Measurements from ENCODE around the gene MYL11.
A peak's percentile ranks its signal among the peaks of the same experiment; 100 is the strongest.

MYL11 gene

GRCh38 chr16:30369091-30369937 is 5.3 kb upstream of the MYL11 start:
- peaks cover 25% of the 10 kb centered on the region for H3K36me3 Mint-ChIP-seq (ENCODE audit: low read depth)
- no peak overlapping the region for H3K27ac Mint-ChIP-seq
- peak overlapping the region; percentile 83 for H3K4me3 Mint-ChIP-seq
- peak; percentile 56 for DNase-seq
- H3K9me3 Mint-ChIP-seq, result no peaks in the 10 kb centered on the region
- H3K27me3 Mint-ChIP-seq (ENCODE audit: low read depth, poor library complexity), result peaks cover 4% of the 10 kb centered on the region
- TF ChIP-seq, protein P1, sequence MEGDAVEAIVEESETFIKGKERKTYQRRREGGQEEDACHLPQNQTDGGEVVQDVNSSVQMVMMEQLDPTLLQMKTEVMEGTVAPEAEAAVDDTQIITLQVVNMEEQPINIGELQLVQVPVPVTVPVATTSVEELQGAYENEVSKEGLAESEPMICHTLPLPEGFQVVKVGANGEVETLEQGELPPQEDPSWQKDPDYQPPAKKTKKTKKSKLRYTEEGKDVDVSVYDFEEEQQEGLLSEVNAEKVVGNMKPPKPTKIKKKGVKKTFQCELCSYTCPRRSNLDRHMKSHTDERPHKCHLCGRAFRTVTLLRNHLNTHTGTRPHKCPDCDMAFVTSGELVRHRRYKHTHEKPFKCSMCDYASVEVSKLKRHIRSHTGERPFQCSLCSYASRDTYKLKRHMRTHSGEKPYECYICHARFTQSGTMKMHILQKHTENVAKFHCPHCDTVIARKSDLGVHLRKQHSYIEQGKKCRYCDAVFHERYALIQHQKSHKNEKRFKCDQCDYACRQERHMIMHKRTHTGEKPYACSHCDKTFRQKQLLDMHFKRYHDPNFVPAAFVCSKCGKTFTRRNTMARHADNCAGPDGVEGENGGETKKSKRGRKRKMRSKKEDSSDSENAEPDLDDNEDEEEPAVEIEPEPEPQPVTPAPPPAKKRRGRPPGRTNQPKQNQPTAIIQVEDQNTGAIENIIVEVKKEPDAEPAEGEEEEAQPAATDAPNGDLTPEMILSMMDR (IDR thresholded peaks at IDR 0.05), result no peak
- peaks cover 60% of the 10 kb centered on the region for H3K4me1 Mint-ChIP-seq

DNA sequence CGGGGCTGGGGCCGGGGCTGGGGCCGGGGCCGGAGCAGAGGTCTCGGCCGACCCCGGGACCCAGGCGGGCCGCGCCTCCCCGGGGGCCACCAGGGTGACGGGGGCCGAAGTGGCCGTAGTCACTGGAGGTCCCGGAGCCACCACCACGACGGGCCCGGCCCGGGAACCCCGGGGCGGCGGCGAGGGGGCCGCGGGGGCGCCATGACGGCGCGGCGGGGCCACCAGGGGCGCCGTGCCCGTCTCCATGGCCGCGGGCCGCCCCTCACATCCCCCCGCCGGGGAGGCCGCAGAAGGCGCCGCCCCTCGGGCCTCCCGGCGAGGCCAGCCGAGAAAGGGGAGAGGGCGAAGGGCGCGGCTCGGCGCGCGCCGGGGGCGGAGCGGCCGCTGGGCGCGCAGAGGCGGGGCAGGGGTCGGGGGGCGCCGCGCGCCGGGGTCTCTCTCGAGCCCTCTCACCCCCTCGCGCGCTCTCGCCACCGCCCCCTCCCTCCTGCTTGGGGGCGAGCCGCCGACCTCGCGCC is 4.6 kb upstream of the MYL11 start:
- peaks cover 4% of the 10 kb centered on the region for H3K27me3 Mint-ChIP-seq (ENCODE audit: low read depth, poor library complexity)
- H3K9me3 Mint-ChIP-seq, result no peaks in the 10 kb centered on the region
- DNase-seq, result no peak
- H3K27ac Mint-ChIP-seq, result no peak overlapping the region
- H3K4me1 Mint-ChIP-seq, result peaks cover 67% of the 10 kb centered on the region
- peaks cover 18% of the 10 kb centered on the region for H3K36me3 Mint-ChIP-seq (ENCODE audit: low read depth)
- TF ChIP-seq, protein P1 (IDR thresholded peaks at IDR 0.05), result no peak
- peak overlapping the region; percentile 83 for H3K4me3 Mint-ChIP-seq

- TF ChIP-seq, protein P1 (IDR thresholded peaks at IDR 0.05), result no peak
- DNase-seq, result peak; percentile 99
- Mint-ChIP-seq H3K36me3 (ENCODE audit: low read depth) (peaks cover 12% of the 10 kb centered on the region), H3K4me1 (peaks cover 69% of the 10 kb centered on the region), H3K27ac (peak within 1 kb of the TSS; percentile 99), H3K9me3 (no peaks in the 10 kb centered on the region), H3K27me3 (ENCODE audit: low read depth, poor library complexity) (peaks cover 4% of the 10 kb centered on the region), H3K4me3 (peak within 1 kb of the TSS; percentile 87)
Observed at GRCh38 chr16:30370456-30371247, 4.0 kb upstream of the MYL11 start, which contains the start of gene TBC1D10B. TSS of gene TBC1D10B (minus strand) at chr16:30370494. CDS start at chr16:30370183, 311 bp downstream.

DNA sequence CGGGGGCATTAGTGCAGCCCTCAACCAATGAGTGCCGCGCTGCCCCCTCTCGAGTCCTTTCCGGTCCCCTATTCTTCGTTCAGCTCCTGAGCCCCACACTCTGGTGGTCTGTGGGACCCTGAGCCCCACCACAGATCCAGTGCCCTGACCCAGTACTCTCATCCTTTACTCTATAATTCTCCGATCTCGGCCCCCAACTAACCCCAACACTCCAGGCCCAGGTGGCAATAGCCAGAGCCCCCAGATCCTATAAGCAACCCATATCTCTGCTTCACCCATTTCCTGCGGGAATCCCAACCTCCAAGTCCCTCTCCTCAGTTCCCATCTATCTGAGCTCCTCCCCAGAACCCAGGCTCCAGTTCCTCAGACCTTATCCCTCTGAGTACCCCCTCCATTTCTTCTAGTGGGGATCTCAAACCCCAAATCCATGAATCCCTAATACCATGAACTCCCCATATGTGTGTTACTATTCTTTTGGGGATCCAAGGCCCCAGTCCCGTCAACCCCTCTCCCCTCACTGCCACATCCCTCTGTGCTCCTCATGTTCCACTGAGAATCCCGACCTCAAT is 3.3 kb upstream of the MYL11 start:
- Mint-ChIP-seq H3K9me3 (no peaks in the 10 kb centered on the region), H3K4me3 (peak overlapping the region; percentile 87), H3K27ac (peak overlapping the region; percentile 99), H3K4me1 (peaks cover 69% of the 10 kb centered on the region), H3K27me3 (ENCODE audit: low read depth, poor library complexity) (peaks cover 4% of the 10 kb centered on the region), H3K36me3 (ENCODE audit: low read depth) (peaks cover 9% of the 10 kb centered on the region)
- no peak for DNase-seq
- TF ChIP-seq, protein P1 (IDR thresholded peaks at IDR 0.05), result no peak

GRCh38 chr16:30372038-30372712 is 2.4 kb upstream of the MYL11 start:
- Mint-ChIP-seq H3K4me1 (peaks cover 69% of the 10 kb centered on the region), H3K36me3 (ENCODE audit: low read depth) (peaks cover under 1% of the 10 kb centered on the region), H3K4me3 (peak overlapping the region; percentile 87), H3K27me3 (ENCODE audit: low read depth, poor library complexity) (peaks cover 4% of the 10 kb centered on the region), H3K27ac (peak overlapping the region; percentile 99), H3K9me3 (no peaks in the 10 kb centered on the region)
- no peak for DNase-seq
- TF ChIP-seq, protein P1 (IDR thresholded peaks at IDR 0.05), result no peak
